Esophagus muscularis mucosa (tissue), 4 donors: ENCODE results near the gene MUS81. TPM values are rescaled to one million over a fixed set of nuclear protein-coding genes. Genes with fewer than 3 reads are reported as not detected.

Experiments
- DNase-seq: peaks from one replicate; pipeline ENCODE4 v3.0.0-alpha.2; 2017; ENCODE audit errors: extremely low spot score
- H3K27ac ChIP-seq, 4 donors: fragments of 200-600 bp; sonication (generic); replicated peaks in 1 of 4; 1 replicate in 3 of 4; 2 replicates in 1 of 4; pipeline ENCODE4 v1.5.1; 2016 to 2019; ENCODE audit warnings: mild to moderate bottlenecking in 1 of 4
- H3K27me3 ChIP-seq, 4 donors: fragments of 200-600 bp; sonication (generic); one replicate each; pipeline versions ENCODE4 v1.5.1 to v1.6.0; 2016 to 2019
- H3K36me3 ChIP-seq, 4 donors: fragments of 200-600 bp; sonication (generic); one replicate each; pipeline ENCODE4 v1.5.1; 2016 to 2019
- H3K4me1 ChIP-seq, 4 donors: fragments of 200-600 bp; sonication (generic); one replicate each; pipeline ENCODE4 v1.5.1; 2016 to 2019
- H3K4me3 ChIP-seq, 4 donors: fragments of 200-600 bp; sonication (generic); 1 replicate in 2 of 4; 2 replicates in 2 of 4; pipeline ENCODE4 v1.5.1; 2016 to 2019; ENCODE audit warnings: mild to moderate bottlenecking in 4 of 4, moderate library complexity in 1 of 4
- H3K9me3 ChIP-seq, 4 donors: fragments of 200-600 bp; sonication (generic); 1 replicate in 3 of 4; 2 replicates in 1 of 4; pipeline ENCODE4 v1.5.1; 2016 to 2019
- CTCF ChIP-seq, 3 experiments: fragments of 200-600 bp in 2 of 3; fragments of 450-650 bp in 1 of 3; sonication (generic) in 2 of 3; IDR thresholded peaks; one replicate each; pipeline ENCODE4 v1.5.1; 2017 to 2019; ENCODE audit warnings: antibody characterized with exemption in 3 of 3, mild to moderate bottlenecking in 2 of 3, moderate library complexity in 1 of 3
- EP300 ChIP-seq: sonication (generic); formaldehyde crosslinking; IDR thresholded peaks from one replicate; pipeline ENCODE4 v1.6.1; 2017; ENCODE audit warnings: antibody characterized with exemption
- POLR2A ChIP-seq: fragments of 450-650 bp; IDR thresholded peaks from one replicate; pipeline ENCODE4 v1.6.1; 2017; ENCODE audit warnings: antibody characterized with exemption, moderate library complexity, mild to moderate bottlenecking, low read depth
- POLR2AphosphoS5 ChIP-seq, 2 donors: sonication (generic); formaldehyde crosslinking; IDR thresholded peaks; one replicate each; pipeline ENCODE4 v1.6.1; 2017; ENCODE audit warnings: antibody characterized with exemption in 2 of 2
- WGBS: methylation state at CpG from one replicate; pipeline ENCODE4 v1.1.5; 2018; 5-methylcytosine and 5-hydroxymethylcytosine counted together
- intact Hi-C: fragments of 100-400 bp; cut with DNase I; formaldehyde crosslinking; loops from one replicate; pipeline ENCODE4 v1.15.1; 2023
- total RNA-seq, 4 donors: library from RNA; depleted of rRNA; stranded (reverse); fragments of >200 nt; gene quantifications; one replicate each; pipeline versions ENCODE4 v1.1.0 to v1.2.1, GENCODE V29; 2016

MUS81 gene
- total RNA-seq, 4 donors from 2014 or later, result 42.2 to 74.2 (median 58.3) TPM

GRCh38 chr11:65868907-65869306 is 8.7 kb downstream of the MUS81 start:
- H3K36me3 ChIP-seq, result peaks cover 25 to 73% (median 63%) of the 10 kb centered on the region in 4 donors
- H3K4me1 ChIP-seq, result peaks cover 23 to 80% (median 52%) of the 10 kb centered on the region in 4 donors
- H3K4me3 ChIP-seq, result no peak overlapping the region
- no peaks in the 10 kb centered on the region for H3K9me3 ChIP-seq
- DNase-seq, result no peak
- H3K27me3 ChIP-seq, result no peaks in the 10 kb centered on the region
- intact Hi-C loops, result no loop called here
- H3K27ac ChIP-seq, result peak overlapping the region in 1 of 4 donors; percentile 47
- WGBS, result 94% methylated on average over 2 of the region's 3 CpGs
- TF ChIP-seq POLR2AphosphoS5 (IDR thresholded peaks at IDR 0.05) (no peak), CTCF (IDR thresholded peaks at IDR 0.05) (no peak), EP300 (no peak), POLR2A (no peak)

GRCh38 chr11:65869643-65870306 is 9.5 kb downstream of the MUS81 start:
- Histone ChIP-seq H3K36me3 (peaks cover 16 to 64% (median 54%) of the 10 kb centered on the region in 4 donors), H3K4me3 (no peak overlapping the region), H3K27me3 (no peaks in the 10 kb centered on the region), H3K4me1 (peaks cover 26 to 73% (median 55%) of the 10 kb centered on the region in 4 donors), H3K9me3 (no peaks in the 10 kb centered on the region), H3K27ac (peak overlapping the region; percentile 92 to 99 (median 96))
- DNase-seq, result no peak
- intact Hi-C loops, result no loop called here
- 83% methylated on average over 13 of the region's 24 CpGs for WGBS
- TF ChIP-seq EP300 (no peak), POLR2AphosphoS5 (IDR thresholded peaks at IDR 0.05) (peak in 1 of 2 donors; percentile 20)

- no peaks in the 10 kb centered on the region for H3K9me3 ChIP-seq
- H3K27me3 ChIP-seq, result no peaks in the 10 kb centered on the region
- H3K4me3 ChIP-seq, result no peak overlapping the region
- no peak for TF ChIP-seq POLR2A
- no peak for TF ChIP-seq POLR2AphosphoS5 (IDR thresholded peaks at IDR 0.05)
- TF ChIP-seq CTCF (IDR thresholded peaks at IDR 0.05), result no peak
- TF ChIP-seq EP300, result no peak
- peaks cover 26 to 68% (median 55%) of the 10 kb centered on the region in 4 donors for H3K4me1 ChIP-seq
- H3K27ac ChIP-seq, result peak overlapping the region; percentile 92 to 99 (median 96)
- intact Hi-C loops, result no loop called here
- H3K36me3 ChIP-seq, result peaks cover 11 to 59% (median 49%) of the 10 kb centered on the region in 4 donors
- DNase-seq, result no peak
- no CpG with 5 or more reads among the region's 11 CpGs for WGBS
Observed at GRCh38 chr11:65870307-65870658, 10.1 kb downstream of the MUS81 start.

GRCh38 chr11:65870706-65871681 is 10.8 kb downstream of the MUS81 start:
- H3K36me3 ChIP-seq, result peaks cover 5 to 52% (median 42%) of the 10 kb centered on the region in 4 donors
- peak overlapping the region; percentile 64 to 83 (median 74) for H3K4me3 ChIP-seq
- 50% methylated on average over 14 of the region's 24 CpGs for WGBS
- H3K4me1 ChIP-seq, result peaks cover 26 to 63% (median 55%) of the 10 kb centered on the region in 4 donors
- peak in 1 of 2 donors; percentile 38 for TF ChIP-seq POLR2AphosphoS5 (IDR thresholded peaks at IDR 0.05)
- TF ChIP-seq EP300, result no peak
- no peaks in the 10 kb centered on the region for H3K27me3 ChIP-seq
- no peaks in the 10 kb centered on the region for H3K9me3 ChIP-seq
- intact Hi-C loops, result no loop called here
- DNase-seq, result no peak
- peak overlapping the region; percentile 92 to 99 (median 96) for H3K27ac ChIP-seq

- Histone ChIP-seq H3K36me3 (peaks cover 0 to 42% (median 32%) of the 10 kb centered on the region in 4 donors), H3K9me3 (no peaks in the 10 kb centered on the region), H3K27ac (peak overlapping the region; percentile 92 to 99 (median 96)), H3K4me3 (peak overlapping the region; percentile 64 to 83 (median 74)), H3K4me1 (peaks cover 26 to 62% (median 55%) of the 10 kb centered on the region in 4 donors), H3K27me3 (no peaks in the 10 kb centered on the region)
- intact Hi-C loops, result no loop called here
- 31% methylated on average over 20 of the region's 26 CpGs for WGBS
- DNase-seq, result no peak
- TF ChIP-seq EP300 (no peak), POLR2AphosphoS5 (IDR thresholded peaks at IDR 0.05) (no peak), POLR2A (no peak), CTCF (IDR thresholded peaks at IDR 0.05) (no peak)
Observed at GRCh38 chr11:65871811-65872548, 11.7 kb downstream of the MUS81 start.
